ENCODE data around the gene LHPP.

Gene LHPP

GRCh38 chr10:124511205-124512039 lies 49.8 kb downstream of the LHPP start:
- no peak overlapping the region for H3K4me3 ChIP-seq (ENCODE audit: low read length)
- no peaks in the 10 kb centered on the region for H4K20me1 ChIP-seq (ENCODE audit: control insufficient read depth, insufficient read depth, low read depth, low read length)
- no peaks in the 10 kb centered on the region for H3F3A ChIP-seq (ENCODE audit: control insufficient read depth, insufficient read depth)
- H3K9me2 ChIP-seq (replicated peaks; ENCODE audit: control insufficient read depth, low read length) = no peaks in the 10 kb centered on the region
- H3K79me2 ChIP-seq (ENCODE audit: control insufficient read depth, low read length) = no peaks in the 10 kb centered on the region
- H3K4me2 ChIP-seq (ENCODE audit: low read length) = no peak overlapping the region
- H3K36me3 ChIP-seq (ENCODE audit: control insufficient read depth, low read length) = no peaks in the 10 kb centered on the region
- H3K9me3 ChIP-seq (ENCODE audit: control insufficient read depth, insufficient read depth, low read length) = no peaks in the 10 kb centered on the region
- H3K27me3 ChIP-seq (ENCODE audit: control insufficient read depth, low read length) = no peaks in the 10 kb centered on the region; the same call in 1 of the 2 replicates
- no peaks in the 10 kb centered on the region for H3K4me1 ChIP-seq (ENCODE audit: control insufficient read depth, low read length)
- H3K27ac ChIP-seq (ENCODE audit: low read depth, low read length) = no peak overlapping the region
- TF ChIP-seq EZH2phosphoT487 (IDR thresholded peaks at IDR 0.05; ENCODE audit: borderline replicate concordance, low read length) = no peak
- TF ChIP-seq CTCF (IDR thresholded peaks at IDR 0.05; ENCODE audit: low read depth, low read length, poor library complexity, severe bottlenecking) = no peak

DNA sequence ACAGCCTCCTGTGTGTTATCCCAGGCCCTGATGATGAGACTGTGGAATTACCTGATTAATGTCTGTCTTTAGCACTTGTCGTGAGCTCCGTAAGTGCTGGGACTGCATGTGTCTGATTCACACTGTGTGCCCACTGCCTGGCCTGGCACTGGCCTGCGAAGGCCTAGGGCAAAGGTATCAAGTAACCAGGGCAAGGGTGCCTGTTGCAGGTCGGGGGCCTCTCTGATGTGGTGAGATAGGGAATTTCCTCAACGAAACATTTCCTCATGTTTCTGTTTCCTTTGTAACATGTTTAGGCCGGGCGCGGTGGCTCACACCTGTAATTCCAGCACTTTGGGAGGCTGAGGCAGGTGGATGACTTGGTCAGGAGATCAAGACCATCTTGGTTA lies 50.4 kb downstream of the LHPP start:
- Histone ChIP-seq H3K36me3 (ENCODE audit: control insufficient read depth, low read length) (no peaks in the 10 kb centered on the region), H3K9me3 (ENCODE audit: control insufficient read depth, insufficient read depth, low read length) (no peaks in the 10 kb centered on the region), H3F3A (ENCODE audit: control insufficient read depth, insufficient read depth) (no peaks in the 10 kb centered on the region), H4K20me1 (ENCODE audit: control insufficient read depth, insufficient read depth, low read depth, low read length) (no peaks in the 10 kb centered on the region), H3K9me2 (replicated peaks; ENCODE audit: control insufficient read depth, low read length) (no peaks in the 10 kb centered on the region), H3K4me1 (ENCODE audit: control insufficient read depth, low read length) (no peaks in the 10 kb centered on the region), H3K27ac (ENCODE audit: low read depth, low read length) (no peak overlapping the region), H3K4me3 (ENCODE audit: low read length) (no peak overlapping the region), H3K4me2 (ENCODE audit: low read length) (no peak overlapping the region), H3K27me3 (ENCODE audit: control insufficient read depth, low read length) (no peaks in the 10 kb centered on the region; the same call in 1 of the 2 replicates), H3K79me2 (ENCODE audit: control insufficient read depth, low read length) (no peaks in the 10 kb centered on the region)
- no peak for TF ChIP-seq CTCF (IDR thresholded peaks at IDR 0.05; ENCODE audit: low read depth, low read length, poor library complexity, severe bottlenecking)
- no peak for TF ChIP-seq EZH2phosphoT487 (IDR thresholded peaks at IDR 0.05; ENCODE audit: borderline replicate concordance, low read length)

- Histone ChIP-seq H3K4me1 (ENCODE audit: control insufficient read depth, low read length) (no peaks in the 10 kb centered on the region), H3K27me3 (ENCODE audit: control insufficient read depth, low read length) (no peaks in the 10 kb centered on the region; the same call in 1 of the 2 replicates), H3K4me2 (ENCODE audit: low read length) (no peak overlapping the region), H4K20me1 (ENCODE audit: control insufficient read depth, insufficient read depth, low read depth, low read length) (no peaks in the 10 kb centered on the region), H3F3A (ENCODE audit: control insufficient read depth, insufficient read depth) (no peaks in the 10 kb centered on the region), H3K4me3 (ENCODE audit: low read length) (no peak overlapping the region), H3K79me2 (ENCODE audit: control insufficient read depth, low read length) (no peaks in the 10 kb centered on the region), H3K9me3 (ENCODE audit: control insufficient read depth, insufficient read depth, low read length) (no peaks in the 10 kb centered on the region), H3K36me3 (ENCODE audit: control insufficient read depth, low read length) (no peaks in the 10 kb centered on the region), H3K27ac (ENCODE audit: low read depth, low read length) (no peak overlapping the region), H3K9me2 (replicated peaks; ENCODE audit: control insufficient read depth, low read length) (no peaks in the 10 kb centered on the region)
- TF ChIP-seq EZH2phosphoT487 (IDR thresholded peaks at IDR 0.05; ENCODE audit: borderline replicate concordance, low read length) (no peak), CTCF (IDR thresholded peaks at IDR 0.05; ENCODE audit: low read depth, low read length, poor library complexity, severe bottlenecking) (no peak)
Measured at GRCh38 chr10:124512600-124512999, 51.0 kb downstream of the LHPP start.
